ENCODE results near the gene TCAIM. TPM values are rescaled to one million over a fixed set of nuclear protein-coding genes. Genes with fewer than 3 reads are reported as not detected.
A peak's percentile ranks its signal among the peaks of the same experiment; 100 is the strongest.

The TCAIM gene
- total and polyA plus RNA-seq, 9 of the 15 experiments (the other 6 are each of a cell fraction or from before 2014, with no cell fraction given), result 19.7 to 53.3 (median 36.9) TPM

DNA sequence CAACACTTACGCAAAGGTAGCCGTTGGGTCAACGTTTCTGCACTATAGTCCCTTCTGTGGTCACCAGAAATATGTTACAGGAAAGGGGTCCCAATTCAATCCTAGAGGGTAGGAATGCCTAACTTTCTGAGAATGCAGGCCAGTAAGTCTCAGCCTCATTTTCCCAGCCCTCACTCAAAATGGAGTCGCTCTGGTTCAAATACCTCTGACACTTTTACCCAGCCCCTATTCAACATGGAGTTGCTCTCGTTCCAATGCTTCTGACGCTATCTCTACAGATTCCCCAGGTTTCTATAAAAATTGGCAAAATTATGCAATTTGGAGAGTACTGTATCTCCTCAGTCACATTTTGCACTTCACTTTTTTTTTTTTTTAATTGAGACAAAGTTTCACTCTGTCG, 99.2 kb downstream of the TCAIM start (continued):
- TF ChIP-seq CBX2 (IDR thresholded peaks at IDR 0.05; ENCODE audit: insufficient read depth, low read length, poor library complexity, severe bottlenecking) (no peak), RFX1 (IDR thresholded peaks at IDR 0.05) (no peak), GTF2E2 (tag; IDR thresholded peaks at IDR 0.05) (no peak), ZKSCAN1 (IDR thresholded peaks at IDR 0.05; ENCODE audit: low read depth, low read length) (no peak), SMAD3 (CRISPR knock-in tag; conservative IDR thresholded peaks at IDR 0.05) (peak; percentile 96), ARHGAP35 (IDR thresholded peaks at IDR 0.05; ENCODE audit: partially characterized antibody) (no peak), PCBP1 (IDR thresholded peaks at IDR 0.05; ENCODE audit: low read depth, low read length, poor library complexity, severe bottlenecking) (no peak), ZNF589 (CRISPR knock-in tag; IDR thresholded peaks at IDR 0.05; ENCODE audit: low read depth) (0 out of 2 replicates have a peak, but pooled peaks have one; percentile 48), ZNF24 (IDR thresholded peaks at IDR 0.05) (no peak), POLR3A (IDR thresholded peaks at IDR 0.05; ENCODE audit: borderline replicate concordance, extremely low read depth, insufficient read depth, insufficient read length) (no peak), ASH1L (IDR thresholded peaks at IDR 0.05; ENCODE audit: borderline replicate concordance, low read depth, partially characterized antibody) (no peak), ZNF224 (CRISPR knock-in tag; IDR thresholded peaks at IDR 0.05) (no peak), HMGN3 (IDR thresholded peaks at IDR 0.05; ENCODE audit: borderline replicate concordance, extremely low read depth, insufficient read length, low read depth, low read length) (no peak), BACH1 (tag; IDR thresholded peaks at IDR 0.05) (peak; percentile 70), NR2C2 (CRISPR knock-in tag; IDR thresholded peaks at IDR 0.05) (no peak), NR2C2 (tag; IDR thresholded peaks at IDR 0.05) (no peak; the same call in 1 of the 2 replicates), ZKSCAN8 (CRISPR knock-in tag; IDR thresholded peaks at IDR 0.05) (peak; percentile 62; the same call in 1 of the 2 replicates), HDAC2 (IDR thresholded peaks at IDR 0.05) (no peak), XRCC5 (IDR thresholded peaks at IDR 0.05; ENCODE audit: low read depth, low read length) (no peak), NFIC (IDR thresholded peaks at IDR 0.05) (no peak), CBFB (CRISPR knock-in tag; IDR thresholded peaks at IDR 0.05) (0 out of 2 replicates have a peak, but pooled peaks have one; percentile 36)
- TF ChIP-seq, protein P1, sequence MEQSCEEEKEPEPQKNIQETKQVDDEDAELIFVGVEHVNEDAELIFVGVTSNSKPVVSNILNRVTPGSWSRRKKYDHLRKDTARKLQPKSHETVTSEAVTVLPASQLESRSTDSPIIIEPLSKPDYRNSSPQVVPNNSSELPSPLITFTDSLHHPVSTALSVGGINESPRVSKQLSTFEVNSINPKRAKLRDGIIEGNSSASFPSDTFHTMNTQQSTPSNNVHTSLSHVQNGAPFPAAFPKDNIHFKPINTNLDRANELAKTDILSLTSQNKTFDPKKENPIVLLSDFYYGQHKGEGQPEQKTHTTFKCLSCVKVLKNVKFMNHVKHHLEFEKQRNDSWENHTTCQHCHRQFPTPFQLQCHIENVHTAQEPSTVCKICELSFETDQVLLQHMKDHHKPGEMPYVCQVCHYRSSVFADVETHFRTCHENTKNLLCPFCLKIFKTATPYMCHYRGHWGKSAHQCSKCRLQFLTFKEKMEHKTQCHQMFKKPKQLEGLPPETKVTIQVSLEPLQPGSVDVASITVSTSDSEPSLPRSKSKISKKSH (CRISPR knock-in tag; IDR thresholded peaks at IDR 0.05), result peak; percentile 60; the same call in 1 of the 2 replicates
- TF ChIP-seq, protein P2, sequence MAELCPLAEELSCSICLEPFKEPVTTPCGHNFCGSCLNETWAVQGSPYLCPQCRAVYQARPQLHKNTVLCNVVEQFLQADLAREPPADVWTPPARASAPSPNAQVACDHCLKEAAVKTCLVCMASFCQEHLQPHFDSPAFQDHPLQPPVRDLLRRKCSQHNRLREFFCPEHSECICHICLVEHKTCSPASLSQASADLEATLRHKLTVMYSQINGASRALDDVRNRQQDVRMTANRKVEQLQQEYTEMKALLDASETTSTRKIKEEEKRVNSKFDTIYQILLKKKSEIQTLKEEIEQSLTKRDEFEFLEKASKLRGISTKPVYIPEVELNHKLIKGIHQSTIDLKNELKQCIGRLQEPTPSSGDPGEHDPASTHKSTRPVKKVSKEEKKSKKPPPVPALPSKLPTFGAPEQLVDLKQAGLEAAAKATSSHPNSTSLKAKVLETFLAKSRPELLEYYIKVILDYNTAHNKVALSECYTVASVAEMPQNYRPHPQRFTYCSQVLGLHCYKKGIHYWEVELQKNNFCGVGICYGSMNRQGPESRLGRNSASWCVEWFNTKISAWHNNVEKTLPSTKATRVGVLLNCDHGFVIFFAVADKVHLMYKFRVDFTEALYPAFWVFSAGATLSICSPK (IDR thresholded peaks at IDR 0.05; ENCODE audit: borderline replicate concordance), result no peak
- TF ChIP-seq, protein P3, sequence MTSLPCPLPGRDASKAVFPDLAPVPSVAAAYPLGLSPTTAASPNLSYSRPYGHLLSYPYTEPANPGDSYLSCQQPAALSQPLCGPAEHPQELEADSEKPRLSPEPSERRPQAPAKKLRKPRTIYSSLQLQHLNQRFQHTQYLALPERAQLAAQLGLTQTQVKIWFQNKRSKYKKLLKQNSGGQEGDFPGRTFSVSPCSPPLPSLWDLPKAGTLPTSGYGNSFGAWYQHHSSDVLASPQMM (CRISPR knock-in tag; IDR thresholded peaks at IDR 0.05), result no peak
- TF ChIP-seq, protein P4, sequence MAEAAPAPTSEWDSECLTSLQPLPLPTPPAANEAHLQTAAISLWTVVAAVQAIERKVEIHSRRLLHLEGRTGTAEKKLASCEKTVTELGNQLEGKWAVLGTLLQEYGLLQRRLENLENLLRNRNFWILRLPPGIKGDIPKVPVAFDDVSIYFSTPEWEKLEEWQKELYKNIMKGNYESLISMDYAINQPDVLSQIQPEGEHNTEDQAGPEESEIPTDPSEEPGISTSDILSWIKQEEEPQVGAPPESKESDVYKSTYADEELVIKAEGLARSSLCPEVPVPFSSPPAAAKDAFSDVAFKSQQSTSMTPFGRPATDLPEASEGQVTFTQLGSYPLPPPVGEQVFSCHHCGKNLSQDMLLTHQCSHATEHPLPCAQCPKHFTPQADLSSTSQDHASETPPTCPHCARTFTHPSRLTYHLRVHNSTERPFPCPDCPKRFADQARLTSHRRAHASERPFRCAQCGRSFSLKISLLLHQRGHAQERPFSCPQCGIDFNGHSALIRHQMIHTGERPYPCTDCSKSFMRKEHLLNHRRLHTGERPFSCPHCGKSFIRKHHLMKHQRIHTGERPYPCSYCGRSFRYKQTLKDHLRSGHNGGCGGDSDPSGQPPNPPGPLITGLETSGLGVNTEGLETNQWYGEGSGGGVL (CRISPR knock-in tag; IDR thresholded peaks at IDR 0.05), result peak; percentile 76

Data from K562 (cell line).